AG09309 (cell line): ENCODE results near the gene LRCOL1.

Experiments used
- DNase-seq: peaks from one replicate; pipeline ENCODE4 v3.0.0-alpha.2; 2010; ENCODE audit warnings: low read depth
- H3K4me3 ChIP-seq: 2 replicates; pipeline ENCODE4 v1.5.1; 2011; ENCODE audit warnings: mild to moderate bottlenecking, low read depth, low read length, moderate library complexity; ENCODE audit not compliant: control insufficient read depth
- TF ChIP-seq, protein P1 (sequence below): IDR thresholded peaks from 2 replicates; pipeline ENCODE4 v1.5.1; 2011; ENCODE audit warnings: mild to moderate bottlenecking, low read depth, low read length, inconsistent platforms; ENCODE audit not compliant: insufficient read depth, control insufficient read depth; ENCODE audit errors: missing control alignments

Gene LRCOL1

DNA sequence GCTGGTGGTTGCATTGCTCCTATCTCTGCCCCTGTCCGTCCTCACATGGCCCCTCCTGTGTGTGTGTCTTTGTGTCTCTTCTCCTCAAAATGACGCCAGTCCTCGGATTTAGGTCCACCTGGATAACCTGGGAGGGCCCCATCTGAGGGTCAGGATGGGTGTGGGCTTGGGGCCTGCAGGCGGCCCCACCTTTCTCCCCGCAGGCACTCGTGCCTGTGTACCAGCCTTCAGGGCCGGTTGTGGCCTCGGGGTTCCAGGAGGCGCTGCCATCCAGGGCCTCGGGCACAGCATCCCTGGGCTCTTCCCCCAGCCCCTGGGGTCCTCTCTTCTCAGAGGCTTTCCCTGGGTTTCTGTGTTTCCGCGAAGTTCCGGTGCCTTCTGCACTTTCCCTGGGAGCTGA, 54.7 kb downstream of the LRCOL1 start:
- H3K4me3 ChIP-seq: no peak overlapping the region
- no peak for DNase-seq
- TF ChIP-seq, protein P1, sequence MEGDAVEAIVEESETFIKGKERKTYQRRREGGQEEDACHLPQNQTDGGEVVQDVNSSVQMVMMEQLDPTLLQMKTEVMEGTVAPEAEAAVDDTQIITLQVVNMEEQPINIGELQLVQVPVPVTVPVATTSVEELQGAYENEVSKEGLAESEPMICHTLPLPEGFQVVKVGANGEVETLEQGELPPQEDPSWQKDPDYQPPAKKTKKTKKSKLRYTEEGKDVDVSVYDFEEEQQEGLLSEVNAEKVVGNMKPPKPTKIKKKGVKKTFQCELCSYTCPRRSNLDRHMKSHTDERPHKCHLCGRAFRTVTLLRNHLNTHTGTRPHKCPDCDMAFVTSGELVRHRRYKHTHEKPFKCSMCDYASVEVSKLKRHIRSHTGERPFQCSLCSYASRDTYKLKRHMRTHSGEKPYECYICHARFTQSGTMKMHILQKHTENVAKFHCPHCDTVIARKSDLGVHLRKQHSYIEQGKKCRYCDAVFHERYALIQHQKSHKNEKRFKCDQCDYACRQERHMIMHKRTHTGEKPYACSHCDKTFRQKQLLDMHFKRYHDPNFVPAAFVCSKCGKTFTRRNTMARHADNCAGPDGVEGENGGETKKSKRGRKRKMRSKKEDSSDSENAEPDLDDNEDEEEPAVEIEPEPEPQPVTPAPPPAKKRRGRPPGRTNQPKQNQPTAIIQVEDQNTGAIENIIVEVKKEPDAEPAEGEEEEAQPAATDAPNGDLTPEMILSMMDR: no peak

DNA sequence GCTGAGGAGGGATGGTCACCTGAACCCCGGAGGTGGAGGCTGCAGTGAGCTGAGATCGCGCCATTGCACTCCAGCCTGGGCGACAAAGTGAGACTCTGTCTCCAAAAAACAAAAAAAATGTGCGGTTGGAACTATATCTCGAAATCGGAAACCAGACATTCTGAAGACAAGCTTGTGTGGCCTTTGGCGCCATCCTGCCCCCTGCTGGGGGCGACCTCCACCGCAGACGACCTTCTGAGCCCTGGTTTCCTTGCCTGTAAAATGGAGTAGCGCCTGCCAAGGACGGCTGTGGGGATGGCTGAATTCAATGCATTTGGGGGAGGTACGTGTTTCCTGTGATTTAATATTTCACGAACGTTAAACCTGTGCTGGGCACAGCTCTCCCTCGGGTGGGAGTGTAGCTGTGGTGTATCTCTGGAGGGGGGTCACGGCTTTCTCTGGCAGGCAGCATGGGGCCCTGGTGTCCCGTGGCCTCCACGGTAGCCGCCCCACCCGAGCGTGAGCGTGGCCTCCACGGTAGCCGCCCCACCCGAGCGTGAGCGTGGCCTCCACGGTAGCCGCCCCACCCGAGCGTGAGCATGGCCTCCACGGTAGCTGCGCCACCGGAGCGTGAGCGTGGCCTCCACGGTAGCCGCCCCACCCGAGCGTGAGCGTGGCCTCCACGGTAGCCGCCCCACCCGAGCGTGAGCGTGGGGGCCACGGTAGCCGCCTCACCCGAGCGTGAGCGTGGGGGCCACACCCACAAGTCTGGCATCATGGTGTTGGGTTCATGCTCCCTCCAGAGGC, 55.3 kb downstream of the LRCOL1 start:
- no peak overlapping the region for H3K4me3 ChIP-seq
- TF ChIP-seq, protein P1: peak; percentile 18
- no peak for DNase-seq
